ENCODE data around the gene NHS. TPM values are rescaled to one million over a fixed set of nuclear protein-coding genes. Genes with fewer than 3 reads are reported as not detected.
A peak's percentile ranks its signal among the peaks of the same experiment; 100 is the strongest.

The NHS gene
- total RNA-seq = 8.3 TPM

DNA sequence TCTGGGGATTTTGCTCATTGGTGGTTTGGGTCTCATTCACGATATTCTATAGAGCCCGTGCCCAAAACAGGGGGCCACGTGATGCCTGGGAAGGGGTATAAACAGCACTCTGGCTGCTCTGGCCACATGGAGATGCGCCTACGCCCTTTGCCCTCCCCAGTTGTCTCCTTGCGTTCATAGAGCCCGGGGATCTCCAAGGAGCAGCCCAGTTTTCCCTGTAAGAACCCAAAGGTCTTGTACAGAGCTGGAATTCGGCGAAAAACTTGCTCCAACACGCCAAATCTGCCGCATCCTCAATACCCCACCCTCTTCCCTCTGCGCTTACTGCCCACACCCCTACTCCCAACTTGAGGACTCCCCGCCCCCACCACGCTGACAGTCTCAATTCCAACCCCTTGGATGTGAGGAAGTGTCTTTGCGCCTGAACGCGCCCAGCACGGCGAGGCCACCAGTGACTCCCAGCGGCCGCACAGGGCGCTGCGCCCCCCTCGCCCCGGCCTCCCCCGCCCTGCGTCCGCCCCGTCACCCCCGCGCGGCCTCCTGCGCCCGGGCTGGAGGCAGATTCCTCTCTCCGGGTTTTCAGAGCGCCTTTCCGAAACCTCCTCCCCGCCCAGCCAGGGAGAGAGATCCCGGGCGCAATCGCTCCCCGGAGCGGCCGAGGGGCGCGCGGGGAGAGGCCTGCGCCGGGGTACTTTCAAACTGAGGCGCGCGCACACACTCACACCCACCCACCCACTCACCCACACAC, at the start of gene NHS:
Gene NHS, plus strand, starts transcription at position 582 of the 748 bp plus-strand sequence. CDS start 558 bp downstream, outside the sequence.
- no peak for DNase-seq (ENCODE audit: extremely low spot score in 2 of 2)
- Histone ChIP-seq H3K4me3 (peak within 1 kb of the TSS; percentile 47 to 62), H3K36me3 (no peaks in the 10 kb centered on the region), H3K9me3 (no peaks in the 10 kb centered on the region), H3K4me1 (no peaks in the 10 kb centered on the region), H3K27me3 (no peaks in the 10 kb centered on the region), H3K27ac (peak within 1 kb of the TSS; percentile 55)
- peak in 1 of 2 donors; percentile 70 for TF ChIP-seq POLR2AphosphoS5 (IDR thresholded peaks at IDR 0.05; ENCODE audit: insufficient read depth in 1 of 2, low read depth in 1 of 2)
- peak in 1 of 2 donors; percentile 36 for TF ChIP-seq POLR2A (IDR thresholded peaks at IDR 0.05)
- TF ChIP-seq, protein P1, sequence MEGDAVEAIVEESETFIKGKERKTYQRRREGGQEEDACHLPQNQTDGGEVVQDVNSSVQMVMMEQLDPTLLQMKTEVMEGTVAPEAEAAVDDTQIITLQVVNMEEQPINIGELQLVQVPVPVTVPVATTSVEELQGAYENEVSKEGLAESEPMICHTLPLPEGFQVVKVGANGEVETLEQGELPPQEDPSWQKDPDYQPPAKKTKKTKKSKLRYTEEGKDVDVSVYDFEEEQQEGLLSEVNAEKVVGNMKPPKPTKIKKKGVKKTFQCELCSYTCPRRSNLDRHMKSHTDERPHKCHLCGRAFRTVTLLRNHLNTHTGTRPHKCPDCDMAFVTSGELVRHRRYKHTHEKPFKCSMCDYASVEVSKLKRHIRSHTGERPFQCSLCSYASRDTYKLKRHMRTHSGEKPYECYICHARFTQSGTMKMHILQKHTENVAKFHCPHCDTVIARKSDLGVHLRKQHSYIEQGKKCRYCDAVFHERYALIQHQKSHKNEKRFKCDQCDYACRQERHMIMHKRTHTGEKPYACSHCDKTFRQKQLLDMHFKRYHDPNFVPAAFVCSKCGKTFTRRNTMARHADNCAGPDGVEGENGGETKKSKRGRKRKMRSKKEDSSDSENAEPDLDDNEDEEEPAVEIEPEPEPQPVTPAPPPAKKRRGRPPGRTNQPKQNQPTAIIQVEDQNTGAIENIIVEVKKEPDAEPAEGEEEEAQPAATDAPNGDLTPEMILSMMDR (IDR thresholded peaks at IDR 0.05) = peak in 1 of 3 experiments; percentile 26
- intact Hi-C loops (cut with DNase I) = loop anchor here (5.0 kb wide), 1 partner anchor 148 kb away; no protein-coding TSS in a partner anchor

DNA sequence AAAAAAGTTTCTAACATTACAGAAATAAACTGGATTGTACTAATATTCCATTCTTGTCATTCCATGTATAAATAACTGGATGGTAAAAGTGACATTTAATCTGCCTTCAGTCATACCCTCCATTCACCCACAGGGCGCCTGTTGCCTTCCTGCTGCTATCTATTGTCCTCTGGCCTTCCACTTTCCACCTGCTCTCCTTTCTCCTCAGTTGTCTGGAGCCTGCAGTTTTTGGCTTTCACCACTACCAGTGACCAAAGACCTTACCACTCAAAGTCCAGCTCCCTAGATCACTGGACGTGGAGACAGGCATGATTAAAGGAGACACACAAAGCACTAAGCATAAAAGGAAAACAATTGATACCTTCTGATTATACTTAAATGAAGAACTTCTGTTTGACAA, 46.2 kb upstream of the NHS start:
- H3K27me3 ChIP-seq = no peaks in the 10 kb centered on the region
- no peak for TF ChIP-seq POLR2A (IDR thresholded peaks at IDR 0.05)
- TF ChIP-seq, protein P1 (IDR thresholded peaks at IDR 0.05) = no peak
- TF ChIP-seq POLR2AphosphoS5 (IDR thresholded peaks at IDR 0.05; ENCODE audit: insufficient read depth in 1 of 2, low read depth in 1 of 2) = no peak
- no peak overlapping the region for H3K4me3 ChIP-seq
- no peaks in the 10 kb centered on the region for H3K9me3 ChIP-seq
- intact Hi-C loops (cut with DNase I) = no loop called here
- H3K27ac ChIP-seq = no peak overlapping the region
- DNase-seq (ENCODE audit: extremely low spot score in 2 of 2) = no peak
- H3K36me3 ChIP-seq = no peaks in the 10 kb centered on the region
- H3K4me1 ChIP-seq = no peaks in the 10 kb centered on the region

DNA sequence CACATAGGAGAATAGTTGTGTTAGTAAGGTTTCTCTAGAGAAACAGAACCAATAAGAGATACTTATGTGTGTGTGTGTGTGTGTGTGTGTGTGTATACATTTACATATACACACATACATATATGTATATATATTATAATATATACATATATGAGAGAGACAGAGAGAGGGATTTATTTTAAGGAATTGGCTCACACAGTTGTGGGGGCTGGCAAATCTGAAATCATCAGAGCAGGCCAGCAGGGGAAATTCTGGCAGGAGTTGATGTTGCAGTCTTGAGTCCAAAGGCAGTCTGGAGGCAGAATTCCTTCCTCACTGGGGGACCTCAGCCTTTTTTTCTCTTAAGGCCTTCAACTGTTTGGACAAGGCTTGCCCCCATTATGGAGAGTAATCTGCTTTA, 38.6 kb upstream of the NHS start:
- Histone ChIP-seq H3K4me3 (no peak overlapping the region), H3K9me3 (no peaks in the 10 kb centered on the region), H3K4me1 (no peaks in the 10 kb centered on the region), H3K27ac (no peak overlapping the region), H3K36me3 (no peaks in the 10 kb centered on the region), H3K27me3 (no peaks in the 10 kb centered on the region)
- intact Hi-C loops (cut with DNase I) = no loop called here
- TF ChIP-seq POLR2A (IDR thresholded peaks at IDR 0.05) = no peak
- TF ChIP-seq, protein P1 (IDR thresholded peaks at IDR 0.05) = no peak
- TF ChIP-seq POLR2AphosphoS5 (IDR thresholded peaks at IDR 0.05; ENCODE audit: insufficient read depth in 1 of 2, low read depth in 1 of 2) = no peak
- no peak for DNase-seq (ENCODE audit: extremely low spot score in 2 of 2)

DNA sequence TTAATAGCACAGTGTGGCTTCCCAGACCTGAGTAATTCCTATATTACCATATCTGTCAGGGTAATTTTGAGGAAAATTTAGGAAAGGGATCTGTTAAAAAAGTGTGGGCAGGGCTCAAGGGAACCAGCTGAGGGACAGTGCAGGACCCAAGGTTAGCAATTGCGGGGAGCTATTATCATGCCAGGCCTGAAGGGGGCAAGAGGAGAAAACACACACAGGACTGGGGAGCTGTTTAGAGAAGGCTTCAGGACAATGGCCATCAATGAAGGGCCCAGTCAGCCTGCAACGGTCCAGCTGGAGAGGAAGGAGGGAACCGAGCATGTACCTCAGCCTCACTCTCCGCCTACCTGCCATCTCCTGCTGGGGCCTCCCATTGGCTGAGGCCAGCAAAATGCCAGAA, 19.0 kb upstream of the NHS start:
- Histone ChIP-seq H3K36me3 (no peaks in the 10 kb centered on the region), H3K4me3 (no peak overlapping the region), H3K27me3 (no peaks in the 10 kb centered on the region), H3K4me1 (no peaks in the 10 kb centered on the region), H3K9me3 (no peaks in the 10 kb centered on the region), H3K27ac (no peak overlapping the region)
- no peak for DNase-seq (ENCODE audit: extremely low spot score in 2 of 2)
- TF ChIP-seq POLR2A (IDR thresholded peaks at IDR 0.05) = no peak
- TF ChIP-seq, protein P1 (IDR thresholded peaks at IDR 0.05) = no peak
- no peak for TF ChIP-seq POLR2AphosphoS5 (IDR thresholded peaks at IDR 0.05; ENCODE audit: insufficient read depth in 1 of 2, low read depth in 1 of 2)
- intact Hi-C loops (cut with DNase I) = no loop called here

DNA sequence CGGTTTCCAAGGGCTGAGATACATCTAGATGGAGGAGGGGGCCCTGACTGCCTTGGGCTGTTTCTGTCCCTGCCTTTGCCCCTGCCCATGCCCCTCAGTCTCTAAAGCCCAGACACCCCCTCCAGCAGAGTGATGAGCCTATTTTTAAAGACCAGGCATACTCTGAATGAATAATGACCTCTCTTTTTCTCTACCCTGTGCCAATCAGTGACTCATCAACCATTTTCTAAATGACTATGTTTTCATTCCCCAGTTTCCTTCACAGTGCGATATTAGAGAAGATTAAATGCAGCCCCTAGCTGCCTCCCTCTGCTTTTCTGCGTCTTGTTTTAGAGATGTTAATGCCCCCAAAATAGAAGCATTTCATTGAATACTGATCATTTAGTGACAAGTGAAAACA, 15.5 kb upstream of the NHS start:
- Histone ChIP-seq H3K4me3 (no peak overlapping the region), H3K9me3 (no peaks in the 10 kb centered on the region), H3K27me3 (no peaks in the 10 kb centered on the region), H3K27ac (no peak overlapping the region), H3K36me3 (no peaks in the 10 kb centered on the region), H3K4me1 (no peaks in the 10 kb centered on the region)
- no peak for DNase-seq (ENCODE audit: extremely low spot score in 2 of 2)
- TF ChIP-seq POLR2A (IDR thresholded peaks at IDR 0.05) = no peak
- intact Hi-C loops (cut with DNase I) = no loop called here

Data from vagina (tissue), 2 donors.